GM23338 (cell line): Measurements from ENCODE around the gene RSPH4A. TPM values are rescaled to one million over a fixed set of nuclear protein-coding genes. Genes with fewer than 3 reads are reported as not detected.
A peak's percentile ranks its signal among the peaks of the same experiment; 100 is the strongest.
"Not testable (repeated sequence)": the region's sequence is repeated elsewhere in the genome, so short reads cannot be mapped to it uniquely, and the experiment has no call there.

Experiments used
- ATAC-seq: fragments of 200-7000 bp; cut with Tn5 transposase; 3 replicates; pipeline ENCODE4 v1.9.1; 2020
- DNase-seq: peaks from one replicate; pipeline ENCODE4 v3.0.0-alpha.2; 2015; ENCODE audit warnings: low spot score
- H2AFZ ChIP-seq: fragments of 200-600 bp; sonication (generic); 2 replicates; pipeline ENCODE4 v1.8.0; 2016; ENCODE audit warnings: antibody characterized with exemption, mild to moderate bottlenecking, moderate library complexity
- H3F3A ChIP-seq: fragments of 200-600 bp; sonication (generic); replicated peaks from 2 replicates; pipeline ENCODE4 v1.8.0; 2017; ENCODE audit warnings: antibody characterized with exemption, mixed run types, low read depth
- H3K27ac ChIP-seq: fragments of 200-600 bp; sonication (generic); 2 replicates; pipeline ENCODE4 v1.6.1; 2016; ENCODE audit warnings: low read depth
- H3K27me3 ChIP-seq: fragments of 200-600 bp; sonication (generic); 2 replicates; pipeline ENCODE4 v1.8.0; 2016; ENCODE audit warnings: mild to moderate bottlenecking, mixed run types, moderate library complexity; ENCODE audit not compliant: insufficient read depth
- H3K36me3 ChIP-seq: fragments of 200-600 bp; sonication (generic); 2 replicates; pipeline ENCODE4 v1.8.0; 2016; ENCODE audit warnings: mild to moderate bottlenecking; ENCODE audit not compliant: insufficient read depth
- H3K4me1 ChIP-seq: fragments of 200-600 bp; sonication (generic); 2 replicates; pipeline ENCODE4 v1.8.0; 2016; ENCODE audit warnings: mild to moderate bottlenecking, moderate library complexity; ENCODE audit not compliant: insufficient read depth
- H3K4me2 ChIP-seq: fragments of 200-600 bp; sonication (generic); 2 replicates; pipeline ENCODE4 v1.7.1; 2017; ENCODE audit warnings: mixed run types
- H3K4me3 ChIP-seq: fragments of 200-600 bp; sonication (generic); 2 replicates; pipeline ENCODE4 v1.6.1; 2016; ENCODE audit warnings: mixed run types
- H3K79me2 ChIP-seq: fragments of 200-600 bp; sonication (generic); replicated peaks from 2 replicates; pipeline ENCODE4 v1.8.0; 2017; ENCODE audit warnings: mild to moderate bottlenecking; ENCODE audit not compliant: insufficient read depth
- H3K9me2 ChIP-seq: fragments of 200-600 bp; sonication (generic); 2 replicates; pipeline ENCODE4 v1.8.0; 2017; ENCODE audit not compliant: insufficient read depth
- H4K20me1 ChIP-seq: fragments of 200-600 bp; sonication (generic); replicated peaks from 2 replicates; pipeline ENCODE4 v1.8.0; 2017; ENCODE audit warnings: mild to moderate bottlenecking; ENCODE audit not compliant: insufficient read depth
- H3K27ac Mint-ChIP-seq: 2 replicates; pipeline ENCODE4 v1.8.0; 2020; ENCODE audit warnings: inconsistent platforms, mild to moderate bottlenecking, moderate library complexity, mixed read lengths
- H3K27me3 Mint-ChIP-seq: 3 replicates; pipeline ENCODE4 v1.8.0; 2022; ENCODE audit warnings: low read depth, mild to moderate bottlenecking, moderate library complexity, mixed read lengths, inconsistent platforms; ENCODE audit not compliant: insufficient read depth, poor library complexity
- H3K36me3 Mint-ChIP-seq: 3 replicates; pipeline ENCODE4 v1.8.0; 2021; ENCODE audit warnings: low read depth, mild to moderate bottlenecking, inconsistent platforms, moderate library complexity, mixed read lengths
- H3K4me1 Mint-ChIP-seq: 3 replicates; pipeline ENCODE4 v1.8.0; 2020; ENCODE audit warnings: mild to moderate bottlenecking, inconsistent platforms, mixed read lengths
- H3K4me3 Mint-ChIP-seq: 3 replicates; pipeline ENCODE4 v1.8.0; 2021; ENCODE audit warnings: moderate library complexity, mild to moderate bottlenecking, inconsistent platforms, mixed read lengths
- H3K9me3 Mint-ChIP-seq: 3 replicates; pipeline ENCODE4 v1.8.0; 2020; ENCODE audit warnings: moderate library complexity, mild to moderate bottlenecking, inconsistent platforms, mixed read lengths
- CREB1 ChIP-seq: fragments of 250-450 bp; sonication (Bioruptor Pico); IDR thresholded peaks from 2 replicates; pipeline ENCODE4 v1.5.0; 2020; ENCODE audit warnings: low read depth, mild to moderate bottlenecking, moderate library complexity
- EZH2 ChIP-seq: fragments of 200-600 bp; sonication (generic); IDR thresholded peaks from one replicate; pipeline ENCODE4 v1.8.0; 2017; ENCODE audit warnings: antibody characterized with exemption, mild to moderate bottlenecking, low read depth; ENCODE audit not compliant: unreplicated experiment
- JUNB ChIP-seq: IDR thresholded peaks from one replicate; pipeline ENCODE4 v1.6.1; 2016; ENCODE audit warnings: antibody characterized with exemption; ENCODE audit not compliant: unreplicated experiment
- POLR2AphosphoS5 ChIP-seq: IDR thresholded peaks from 2 replicates; pipeline ENCODE4 v1.6.1; 2016; ENCODE audit warnings: antibody characterized with exemption, low read depth
- STAT1 ChIP-seq: IDR thresholded peaks from one replicate; pipeline ENCODE4 v1.6.1; 2016; ENCODE audit warnings: antibody characterized with exemption; ENCODE audit not compliant: unreplicated experiment
- ZNF331 ChIP-seq: fragments of 250-450 bp; sonication (Bioruptor Pico); IDR thresholded peaks from 2 replicates; pipeline ENCODE4 v1.5.0; 2020; ENCODE audit warnings: low read depth, mild to moderate bottlenecking, moderate library complexity
- polyA plus RNA-seq: library from polyadenylated mRNA; unstranded; fragments of >200 nt; fragmentation: Nextera tagmentation; extraction: Ambion mirVana; gene quantifications from 2 replicates; pipeline ENCODE4 v1.2.1, GENCODE V29; 2016
- total RNA-seq: library from RNA; depleted of rRNA; stranded (reverse); fragments of >200 nt; shearing (Covaris generic); gene quantifications from 2 replicates; pipeline ENCODE4 v1.2.3, GENCODE V29; 2014
- TF ChIP-seq, protein P1 (sequence below), 2 experiments: fragments of 200-600 bp in 1 of 2; sonication (generic) in 1 of 2; conservative IDR thresholded peaks; 2 replicates each; pipeline versions ENCODE4 v1.5.1 to v1.6.1; 2016 to 2017; ENCODE audit warnings: antibody characterized with exemption in 2 of 2, low read depth in 2 of 2, mild to moderate bottlenecking in 2 of 2, moderate library complexity in 1 of 2

RSPH4A gene
- total and polyA plus RNA-seq, 2 experiments from 2014 or later, result 0.52 to 1.0 TPM

DNA sequence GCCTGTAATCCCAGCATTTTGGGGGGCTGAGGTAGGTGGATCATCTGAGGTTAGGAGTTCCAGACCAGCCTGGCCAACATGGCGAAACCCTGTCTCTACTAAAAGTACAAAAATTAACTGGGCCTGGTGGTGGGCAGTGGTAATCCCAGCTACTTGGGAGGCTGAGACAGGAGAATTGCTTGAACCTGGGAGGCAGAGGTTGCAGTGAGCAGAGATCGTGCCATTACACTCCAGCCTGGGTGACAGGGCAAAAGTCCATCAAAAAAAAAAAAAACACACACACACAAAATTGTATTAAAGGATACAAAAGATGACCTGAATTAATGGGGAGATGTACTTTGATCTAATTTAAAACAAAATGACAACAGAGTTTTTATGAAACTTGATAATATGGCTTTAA is 47.9 kb downstream of the RSPH4A start:
- H3K27ac Mint-ChIP-seq, result not testable (repeated sequence)

DNA sequence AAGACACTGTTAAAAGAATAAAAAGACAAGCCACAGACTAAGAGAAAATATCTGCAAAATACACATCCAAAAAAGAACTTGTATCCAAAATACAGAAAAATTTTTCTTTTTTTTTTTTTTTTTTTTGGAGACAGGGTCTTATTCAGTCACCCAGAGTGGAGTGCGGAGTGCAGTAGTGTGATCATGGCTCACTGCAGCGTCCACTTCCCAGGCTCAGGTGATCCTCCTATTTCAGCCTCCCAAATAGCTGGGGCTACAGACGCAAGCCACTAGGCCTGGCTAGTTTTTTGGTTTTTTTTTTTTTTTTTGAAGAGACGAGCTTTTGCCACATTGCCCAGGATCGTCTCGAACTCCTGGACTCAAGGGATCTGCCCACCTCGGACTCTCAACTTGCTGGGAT is 49.2 kb downstream of the RSPH4A start:
- Histone ChIP-seq H3K4me2 (no peak overlapping the region), H3K4me3 (0 out of 2 replicates have a peak overlapping the region, but pooled peaks have one; percentile 13)
- no peaks in the 10 kb centered on the region for H3K9me3 Mint-ChIP-seq

More for the DNA sequence above, 47.9 kb downstream of the RSPH4A start:
- not testable (repeated sequence) for H3K4me1 ChIP-seq, H3F3A ChIP-seq, H3K36me3 ChIP-seq, H3K27me3 Mint-ChIP-seq, H3K9me2 ChIP-seq, H3K9me3 Mint-ChIP-seq, H3K27me3 ChIP-seq, H3K4me3 Mint-ChIP-seq, ATAC-seq, H3K36me3 Mint-ChIP-seq, H3K4me2 ChIP-seq, H3K4me3 ChIP-seq, H3K27ac ChIP-seq, DNase-seq, H2AFZ ChIP-seq
- TF ChIP-seq, protein P1, sequence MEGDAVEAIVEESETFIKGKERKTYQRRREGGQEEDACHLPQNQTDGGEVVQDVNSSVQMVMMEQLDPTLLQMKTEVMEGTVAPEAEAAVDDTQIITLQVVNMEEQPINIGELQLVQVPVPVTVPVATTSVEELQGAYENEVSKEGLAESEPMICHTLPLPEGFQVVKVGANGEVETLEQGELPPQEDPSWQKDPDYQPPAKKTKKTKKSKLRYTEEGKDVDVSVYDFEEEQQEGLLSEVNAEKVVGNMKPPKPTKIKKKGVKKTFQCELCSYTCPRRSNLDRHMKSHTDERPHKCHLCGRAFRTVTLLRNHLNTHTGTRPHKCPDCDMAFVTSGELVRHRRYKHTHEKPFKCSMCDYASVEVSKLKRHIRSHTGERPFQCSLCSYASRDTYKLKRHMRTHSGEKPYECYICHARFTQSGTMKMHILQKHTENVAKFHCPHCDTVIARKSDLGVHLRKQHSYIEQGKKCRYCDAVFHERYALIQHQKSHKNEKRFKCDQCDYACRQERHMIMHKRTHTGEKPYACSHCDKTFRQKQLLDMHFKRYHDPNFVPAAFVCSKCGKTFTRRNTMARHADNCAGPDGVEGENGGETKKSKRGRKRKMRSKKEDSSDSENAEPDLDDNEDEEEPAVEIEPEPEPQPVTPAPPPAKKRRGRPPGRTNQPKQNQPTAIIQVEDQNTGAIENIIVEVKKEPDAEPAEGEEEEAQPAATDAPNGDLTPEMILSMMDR (conservative IDR thresholded peaks at IDR 0.05; ENCODE audit: low read depth in 2 of 2), result 0 out of 4 replicates have a peak, but pooled peaks of 1 of the 2 experiments have one; percentile 15
- H3K4me1 Mint-ChIP-seq, result peaks cover 15% of the 10 kb centered on the region; the same call in 2 of the 3 replicates
- peaks cover 89% of the 10 kb centered on the region for H3K79me2 ChIP-seq
- peaks cover 12% of the 10 kb centered on the region; the same call in 1 of the 2 replicates for H4K20me1 ChIP-seq

More for the DNA sequence above, 49.2 kb downstream of the RSPH4A start:
- ATAC-seq, result no peak
- TF ChIP-seq, protein P1 (conservative IDR thresholded peaks at IDR 0.05; ENCODE audit: low read depth in 2 of 2), result no peak
- TF ChIP-seq JUNB (no peak), STAT1 (no peak), CREB1 (CRISPR knock-in tag) (no peak), ZNF331 (CRISPR knock-in tag) (no peak), POLR2AphosphoS5 (no peak), EZH2 (no peak)
- Mint-ChIP-seq H3K27me3 (peaks cover 5% of the 10 kb centered on the region), H3K36me3 (no peaks in the 10 kb centered on the region), H3K27ac (no peak overlapping the region), H3K4me3 (no peak overlapping the region; the same call in 2 of the 3 replicates), H3K4me1 (peaks cover 15% of the 10 kb centered on the region; the same call in 2 of the 3 replicates)
- H4K20me1 ChIP-seq, result peaks cover 12% of the 10 kb centered on the region; the same call in 1 of the 2 replicates
- H2AFZ ChIP-seq, result no peak overlapping the region
- peaks cover 4% of the 10 kb centered on the region; the same call in 1 of the 2 replicates for H3K9me2 ChIP-seq
- DNase-seq, result no peak
- no peaks in the 10 kb centered on the region for H3K36me3 ChIP-seq
- H3K4me1 ChIP-seq, result peaks cover 9% of the 10 kb centered on the region; the same call in 1 of the 2 replicates
- H3K27ac ChIP-seq, result no peak overlapping the region
- no peaks in the 10 kb centered on the region for H3K27me3 ChIP-seq
- H3K79me2 ChIP-seq, result peaks cover 79% of the 10 kb centered on the region
- H3F3A ChIP-seq, result no peaks in the 10 kb centered on the region
